SK-N-SH (cell line): Measurements from ENCODE around the gene GPR152. TPM values are rescaled to one million over a fixed set of nuclear protein-coding genes. Genes with fewer than 3 reads are reported as not detected.

Source experiments
- CTCF ChIA-PET: fragments of 300-600, 350-600 bp; formaldehyde crosslinking; extraction: SDS; loops from one replicate; lab custom pipeline; 2021; lab: Yijun Ruan, JAX
- POLR2A ChIA-PET: fragments of 350-600 bp; sonication (Branson Sonifier 250); formaldehyde crosslinking; extraction: SDS; loops from one replicate; lab custom pipeline; 2020; ENCODE audit warnings: antibody characterized with exemption, inconsistent platforms; lab: Yijun Ruan, JAX
- DNase-seq: peaks from one replicate; pipeline ENCODE4 v3.0.0; 2012
- H2AFZ ChIP-seq: fragments of 200-600 bp; sonication (generic); 2 replicates; pipeline ENCODE4 v1.8.1; 2016; ENCODE audit warnings: antibody characterized with exemption, mild to moderate bottlenecking, low read depth
- H3F3A ChIP-seq: fragments of 200-600 bp; sonication (generic); replicated peaks from 2 replicates; pipeline ENCODE3; 2016; ENCODE audit warnings: antibody characterized with exemption, mild to moderate bottlenecking; ENCODE audit not compliant: insufficient read depth
- H3K27ac ChIP-seq, 2 experiments: fragments of 200-500 bp in 1 of 2; fragments of 200-600 bp in 1 of 2; sonication (Bioruptor generic) in 1 of 2; sonication (generic), shearing (Covaris generic) in 1 of 2; 2 replicates each; pipeline versions ENCODE4 v1.5.1 to v1.6.1; 2014 to 2016; ENCODE audit warnings: low read depth in 2 of 2, inconsistent platforms in 1 of 2, low read length in 1 of 2, mild to moderate bottlenecking in 1 of 2, mixed read lengths in 1 of 2
- H3K27me3 ChIP-seq: fragments of 200-600 bp; sonication (generic), shearing (Covaris generic); 2 replicates; pipeline ENCODE4 v1.6.1; 2016; ENCODE audit warnings: mixed run types; ENCODE audit not compliant: insufficient read depth
- H3K36me3 ChIP-seq, 2 experiments: fragments of 200-500 bp in 1 of 2; fragments of 200-600 bp in 1 of 2; sonication (Bioruptor generic) in 1 of 2; sonication (generic) in 1 of 2; replicated peaks in 1 of 2; 2 replicates each; pipeline versions ENCODE3 to v1.5.1; 2014 to 2016; ENCODE audit warnings: low read length in 1 of 2, mild to moderate bottlenecking in 1 of 2; ENCODE audit not compliant: insufficient read depth in 2 of 2, control insufficient read depth in 1 of 2
- H3K4me1 ChIP-seq, 2 experiments: fragments of 200-500 bp in 1 of 2; fragments of 200-600 bp in 1 of 2; sonication (Bioruptor generic) in 1 of 2; sonication (generic), shearing (Covaris generic) in 1 of 2; 2 replicates each; pipeline versions ENCODE4 v1.5.1 to v1.6.1; 2014 to 2016; ENCODE audit warnings: low read depth in 1 of 2, low read length in 1 of 2, mixed run types in 1 of 2; ENCODE audit not compliant: insufficient read depth in 2 of 2, control insufficient read depth in 1 of 2
- H3K4me2 ChIP-seq: fragments of 200-600 bp; sonication (generic), shearing (Covaris generic); 2 replicates; pipeline ENCODE4 v1.6.1; 2017; ENCODE audit warnings: mixed run types
- H3K4me3 ChIP-seq, 2 experiments: fragments of 200-500 bp in 1 of 2; fragments of 200-600 bp in 1 of 2; sonication (Bioruptor generic) in 1 of 2; sonication (generic), shearing (Covaris generic) in 1 of 2; 2 replicates each; pipeline versions ENCODE4 v1.5.1 to v1.8.1; 2014 to 2016; ENCODE audit warnings: low read depth in 2 of 2, inconsistent platforms in 1 of 2, low read length in 1 of 2, mild to moderate bottlenecking in 1 of 2, mixed read lengths in 1 of 2, moderate library complexity in 1 of 2
- H3K79me2 ChIP-seq: fragments of 200-600 bp; sonication (generic); 2 replicates; pipeline ENCODE4 v1.8.1; 2017; ENCODE audit warnings: mild to moderate bottlenecking; ENCODE audit not compliant: insufficient read depth
- H3K9ac ChIP-seq: fragments of 200-600 bp; sonication (generic); 2 replicates; pipeline ENCODE4 v1.6.1; 2017; ENCODE audit warnings: mixed run types
- H3K9me2 ChIP-seq: fragments of 200-600 bp; sonication (generic); 2 replicates; pipeline ENCODE4 v1.6.1; 2017; ENCODE audit warnings: mixed run types
- H3K9me3 ChIP-seq: fragments of 200-600 bp; sonication (generic); 2 replicates; pipeline ENCODE4 v1.6.1; 2017; ENCODE audit warnings: mixed run types, mild to moderate bottlenecking, moderate library complexity
- H4K20me1 ChIP-seq: fragments of 200-600 bp; sonication (generic); 2 replicates; pipeline ENCODE4 v1.6.1; 2017; ENCODE audit warnings: mild to moderate bottlenecking, mixed run types; ENCODE audit not compliant: insufficient read depth
- ELF1 ChIP-seq: IDR thresholded peaks from 2 replicates; pipeline ENCODE4 v1.4.0; 2012
- EP300 ChIP-seq, 2 experiments: IDR thresholded peaks; 2 replicates each; pipeline versions ENCODE4 v1.4.0 to v1.6.1; 2012; ENCODE audit warnings: borderline replicate concordance in 1 of 2, low read depth in 1 of 2, low read length in 1 of 2
- EZH2phosphoT487 ChIP-seq: fragments of 200-600 bp; sonication (generic); IDR thresholded peaks from 2 replicates; pipeline ENCODE4 v1.6.1; 2017; ENCODE audit warnings: low read depth, mixed run types, mild to moderate bottlenecking, antibody characterized with exemption, moderate library complexity, borderline replicate concordance
- FOSL2 ChIP-seq: IDR thresholded peaks from 2 replicates; pipeline ENCODE4 v1.4.0; 2012; ENCODE audit warnings: low read depth, mild to moderate bottlenecking, moderate library complexity, borderline replicate concordance
- FOXM1 ChIP-seq: IDR thresholded peaks from 2 replicates; pipeline ENCODE4 v1.4.0; 2012; ENCODE audit warnings: low read depth, mild to moderate bottlenecking
- GATA2 ChIP-seq: sonication (generic); formaldehyde crosslinking; IDR thresholded peaks from 2 replicates; pipeline ENCODE4 v1.5.0; 2020; ENCODE audit warnings: mild to moderate bottlenecking, missing genetic modification reagents
- IRF3 ChIP-seq: fragments of 150-350 bp; IDR thresholded peaks from 2 replicates; pipeline ENCODE4 v1.6.1; 2016; ENCODE audit warnings: mild to moderate bottlenecking, low read depth, low read length
- JUND ChIP-seq: IDR thresholded peaks from 2 replicates; pipeline ENCODE4 v1.4.0; 2012
- MAX ChIP-seq: IDR thresholded peaks from 2 replicates; pipeline ENCODE4 v1.4.0; 2012; ENCODE audit warnings: low read depth
- MEF2A ChIP-seq: IDR thresholded peaks from 2 replicates; pipeline ENCODE4 v1.4.0; 2012; ENCODE audit warnings: low read depth, borderline replicate concordance
- RAD21 ChIP-seq: IDR thresholded peaks from 2 replicates; pipeline ENCODE4 v1.6.1; 2012; ENCODE audit warnings: mild to moderate bottlenecking, low read length
- RCOR1 ChIP-seq: fragments of 150-350 bp; IDR thresholded peaks from 2 replicates; pipeline ENCODE4 v1.6.1; 2017; ENCODE audit warnings: antibody characterized with exemption, low read length
- SMC3 ChIP-seq: IDR thresholded peaks from 2 replicates; pipeline ENCODE4 v1.6.1; 2012; ENCODE audit warnings: low read depth, low read length, improper control_type of control experiment
- YY1 ChIP-seq: IDR thresholded peaks from 2 replicates; pipeline ENCODE4 v1.4.0; 2012; ENCODE audit warnings: low read depth, mild to moderate bottlenecking
- WGBS: methylation state at CpG from one replicate; pipeline ENCODE4 v1.1.6; 2017; ENCODE audit warnings: low lambda C conversion rate; 5-methylcytosine and 5-hydroxymethylcytosine counted together
- polyA plus RNA-seq, 3 experiments: library from polyadenylated mRNA; depleted of rRNA; stranded (reverse); fragments of >200 nt; gene quantifications; 2 replicates each; pipeline ENCODE4 v1.2.3, GENCODE V29; 2012

GPR152 gene
- polyA plus RNA-seq, 1 of the 3 experiments (the other 2 are of a cell fraction) = not detected

- Histone ChIP-seq H3K4me2 (no peak overlapping the region), H2AFZ (no peak overlapping the region), H3K4me1 (no peaks in the 10 kb centered on the region; a peak in 1 of 4 replicates), H3K27ac (no peak overlapping the region), H3K27me3 (no peaks in the 10 kb centered on the region), H3K9me3 (no peaks in the 10 kb centered on the region), H3F3A (no peaks in the 10 kb centered on the region), H3K4me3 (no peak overlapping the region), H3K36me3 (no peaks in the 10 kb centered on the region), H3K79me2 (no peaks in the 10 kb centered on the region), H3K9me2 (no peaks in the 10 kb centered on the region), H4K20me1 (no peaks in the 10 kb centered on the region), H3K9ac (no peak overlapping the region)
- ChIA-PET POLR2A (no interaction called here), CTCF (no interaction called here)
- no peak for DNase-seq
- 55% methylated on average over 11 of the region's 13 CpGs for WGBS
- no peak for TF ChIP-seq SMC3
- no peak for TF ChIP-seq EZH2phosphoT487
- no peak for TF ChIP-seq FOSL2
- no peak for TF ChIP-seq JUND
- TF ChIP-seq ELF1 = no peak
- no peak for TF ChIP-seq RCOR1
- TF ChIP-seq MEF2A = no peak
- no peak for TF ChIP-seq YY1
Measured at GRCh38 chr11:67409781-67410368, 42.7 kb downstream of the GPR152 start.

GRCh38 chr11:67409261-67409666, 43.3 kb downstream of the GPR152 start:
- H3K9ac ChIP-seq = no peak overlapping the region
- ChIA-PET CTCF (no interaction called here), POLR2A (no interaction called here)
- H3K9me3 ChIP-seq = no peaks in the 10 kb centered on the region
- no peak overlapping the region for H2AFZ ChIP-seq
- 94% methylated on average over 9 of the region's 24 CpGs for WGBS
- H3K27me3 ChIP-seq = no peaks in the 10 kb centered on the region
- no peak overlapping the region for H3K4me3 ChIP-seq
- H3F3A ChIP-seq = no peaks in the 10 kb centered on the region
- H3K4me2 ChIP-seq = no peak overlapping the region
- no peaks in the 10 kb centered on the region for H4K20me1 ChIP-seq
- no peaks in the 10 kb centered on the region for H3K79me2 ChIP-seq
- DNase-seq = no peak
- H3K27ac ChIP-seq = no peak overlapping the region
- H3K9me2 ChIP-seq = no peaks in the 10 kb centered on the region
- no peaks in the 10 kb centered on the region; a peak in 1 of 4 replicates for H3K4me1 ChIP-seq
- H3K36me3 ChIP-seq = no peaks in the 10 kb centered on the region
- no peak for TF ChIP-seq GATA2 (CRISPR knock-in tag)
- TF ChIP-seq JUND = no peak
- no peak for TF ChIP-seq RAD21
- TF ChIP-seq MEF2A = no peak
- no peak for TF ChIP-seq ELF1
- TF ChIP-seq IRF3 = no peak
- no peak for TF ChIP-seq EP300 (IDR thresholded peaks at IDR 0.05; ENCODE audit: borderline replicate concordance in 1 of 2, low read depth in 1 of 2, low read length in 1 of 2)
- TF ChIP-seq MAX = no peak
- no peak for TF ChIP-seq EZH2phosphoT487
- TF ChIP-seq FOXM1 = no peak
